Hepatocyte (in vitro differentiated cells): ENCODE results near the gene DIP2C. TPM values are rescaled to one million over a fixed set of nuclear protein-coding genes. Genes with fewer than 3 reads are reported as not detected.

ENCODE experiments used
- DNase-seq: peaks from one replicate; pipeline ENCODE4 v3.0.0-alpha.2; 2016; ENCODE audit warnings: low spot score
- H2AFZ ChIP-seq: fragments of 200-600 bp; sonication (generic); 2 replicates; pipeline ENCODE4 v1.6.0; 2016; ENCODE audit warnings: antibody characterized with exemption, mild to moderate bottlenecking
- H3K27ac ChIP-seq: fragments of 200-600 bp; sonication (generic); 2 replicates; pipeline ENCODE4 v1.5.1; 2016; ENCODE audit warnings: mild to moderate bottlenecking
- H3K27me3 ChIP-seq: fragments of 200-600 bp; sonication (generic); 2 replicates; pipeline ENCODE4 v1.6.1; 2016
- H3K36me3 ChIP-seq: fragments of 200-600 bp; sonication (generic); replicated peaks from 2 replicates; pipeline ENCODE4 v1.5.1; 2016; ENCODE audit warnings: low read depth; ENCODE audit not compliant: insufficient read depth
- H3K4me1 ChIP-seq: fragments of 200-600 bp; sonication (generic); 2 replicates; pipeline ENCODE4 v1.5.1; 2016; ENCODE audit warnings: mild to moderate bottlenecking, moderate library complexity; ENCODE audit not compliant: insufficient read depth
- H3K4me2 ChIP-seq: fragments of 200-600 bp; sonication (generic); 2 replicates; pipeline ENCODE4 v1.6.0; 2016
- H3K4me3 ChIP-seq: fragments of 200-600 bp; sonication (generic); 2 replicates; pipeline ENCODE4 v1.5.1; 2016; ENCODE audit warnings: mild to moderate bottlenecking
- H3K79me2 ChIP-seq: fragments of 200-600 bp; sonication (generic); 2 replicates; pipeline ENCODE4 v1.6.0; 2017; ENCODE audit warnings: mild to moderate bottlenecking
- H3K9me2 ChIP-seq: fragments of 200-600 bp; sonication (generic); replicated peaks from 2 replicates; pipeline ENCODE4 v1.6.0; 2017; ENCODE audit warnings: mild to moderate bottlenecking; ENCODE audit not compliant: insufficient read depth
- H3K9me3 ChIP-seq: fragments of 200-600 bp; sonication (generic); 2 replicates; pipeline ENCODE4 v1.5.1; 2016; ENCODE audit warnings: low read depth, mild to moderate bottlenecking
- H4K20me1 ChIP-seq: fragments of 200-600 bp; sonication (generic); 2 replicates; pipeline ENCODE4 v1.6.0; 2016; ENCODE audit warnings: mild to moderate bottlenecking; ENCODE audit not compliant: insufficient read depth, poor library complexity, severe bottlenecking
- EZH2 ChIP-seq: fragments of 200-600 bp; sonication (generic); IDR thresholded peaks from 2 replicates; pipeline ENCODE4 v1.6.1; 2016; ENCODE audit warnings: antibody characterized with exemption, mild to moderate bottlenecking, borderline replicate concordance
- EZH2phosphoT487 ChIP-seq: fragments of 200-600 bp; sonication (generic); IDR thresholded peaks from one replicate; pipeline ENCODE4 v1.6.1; 2018; ENCODE audit warnings: antibody characterized with exemption, mild to moderate bottlenecking, low read depth, moderate library complexity; ENCODE audit not compliant: unreplicated experiment, severe bottlenecking
- WGBS: methylation state at CpG from one replicate; pipeline ENCODE4 v1.1.6; 2016; ENCODE audit warnings: low lambda C conversion rate; ENCODE audit errors: missing lambda C conversion rate; 5-methylcytosine and 5-hydroxymethylcytosine counted together
- polyA plus RNA-seq: library from polyadenylated mRNA; unstranded; fragments of >200 nt; fragmentation: Nextera tagmentation; extraction: Ambion mirVana; gene quantifications from 2 replicates; pipeline ENCODE4 v1.2.1, GENCODE V29; 2016
- total RNA-seq: library from RNA; depleted of rRNA; stranded (reverse); fragments of >200 nt; gene quantifications from 2 replicates; pipeline ENCODE4 v1.2.3, GENCODE V29; 2014
- TF ChIP-seq, protein P1 (sequence below): fragments of 200-600 bp; sonication (generic); IDR thresholded peaks from 2 replicates; pipeline ENCODE4 v1.5.1; 2016; ENCODE audit warnings: antibody characterized with exemption, mild to moderate bottlenecking; ENCODE audit not compliant: poor library complexity

Gene DIP2C
- total and polyA plus RNA-seq, 2 experiments from 2014 or later, result 11.1 to 12.8 TPM

GRCh38 chr10:511849-512191 is 177.6 kb downstream of the DIP2C start:
- H3K4me2 ChIP-seq, result no peak overlapping the region
- no peak overlapping the region for H2AFZ ChIP-seq
- WGBS, result 67% methylated on average over 14 of the region's 14 CpGs
- no peaks in the 10 kb centered on the region for H3K36me3 ChIP-seq
- H3K4me3 ChIP-seq, result no peak overlapping the region
- H3K4me1 ChIP-seq, result peaks cover 9% of the 10 kb centered on the region
- peak overlapping the region; percentile 10 for H3K27ac ChIP-seq
- peaks cover 15% of the 10 kb centered on the region for H4K20me1 ChIP-seq
- H3K9me3 ChIP-seq, result no peaks in the 10 kb centered on the region
- no peaks in the 10 kb centered on the region for H3K9me2 ChIP-seq
- H3K27me3 ChIP-seq, result no peaks in the 10 kb centered on the region
- TF ChIP-seq EZH2phosphoT487, result no peak
- no peak for DNase-seq
- H3K79me2 ChIP-seq, result peaks cover 43% of the 10 kb centered on the region

- Histone ChIP-seq H3K9me3 (no peaks in the 10 kb centered on the region), H3K79me2 (peaks cover 49% of the 10 kb centered on the region), H2AFZ (no peak overlapping the region), H3K9me2 (no peaks in the 10 kb centered on the region), H3K27ac (peak overlapping the region; percentile 10), H3K4me1 (peaks cover 9% of the 10 kb centered on the region), H3K4me3 (no peak overlapping the region), H4K20me1 (peaks cover 15% of the 10 kb centered on the region), H3K4me2 (peak overlapping the region; percentile 9), H3K36me3 (no peaks in the 10 kb centered on the region), H3K27me3 (no peaks in the 10 kb centered on the region)
- 34% methylated on average over 21 of the region's 21 CpGs for WGBS
- peak; percentile 96 for DNase-seq
- TF ChIP-seq, protein P1, sequence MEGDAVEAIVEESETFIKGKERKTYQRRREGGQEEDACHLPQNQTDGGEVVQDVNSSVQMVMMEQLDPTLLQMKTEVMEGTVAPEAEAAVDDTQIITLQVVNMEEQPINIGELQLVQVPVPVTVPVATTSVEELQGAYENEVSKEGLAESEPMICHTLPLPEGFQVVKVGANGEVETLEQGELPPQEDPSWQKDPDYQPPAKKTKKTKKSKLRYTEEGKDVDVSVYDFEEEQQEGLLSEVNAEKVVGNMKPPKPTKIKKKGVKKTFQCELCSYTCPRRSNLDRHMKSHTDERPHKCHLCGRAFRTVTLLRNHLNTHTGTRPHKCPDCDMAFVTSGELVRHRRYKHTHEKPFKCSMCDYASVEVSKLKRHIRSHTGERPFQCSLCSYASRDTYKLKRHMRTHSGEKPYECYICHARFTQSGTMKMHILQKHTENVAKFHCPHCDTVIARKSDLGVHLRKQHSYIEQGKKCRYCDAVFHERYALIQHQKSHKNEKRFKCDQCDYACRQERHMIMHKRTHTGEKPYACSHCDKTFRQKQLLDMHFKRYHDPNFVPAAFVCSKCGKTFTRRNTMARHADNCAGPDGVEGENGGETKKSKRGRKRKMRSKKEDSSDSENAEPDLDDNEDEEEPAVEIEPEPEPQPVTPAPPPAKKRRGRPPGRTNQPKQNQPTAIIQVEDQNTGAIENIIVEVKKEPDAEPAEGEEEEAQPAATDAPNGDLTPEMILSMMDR, result peak; percentile 94
- TF ChIP-seq EZH2phosphoT487, result no peak
Measured at GRCh38 chr10:511101-511848, 178.2 kb downstream of the DIP2C start.

DNA sequence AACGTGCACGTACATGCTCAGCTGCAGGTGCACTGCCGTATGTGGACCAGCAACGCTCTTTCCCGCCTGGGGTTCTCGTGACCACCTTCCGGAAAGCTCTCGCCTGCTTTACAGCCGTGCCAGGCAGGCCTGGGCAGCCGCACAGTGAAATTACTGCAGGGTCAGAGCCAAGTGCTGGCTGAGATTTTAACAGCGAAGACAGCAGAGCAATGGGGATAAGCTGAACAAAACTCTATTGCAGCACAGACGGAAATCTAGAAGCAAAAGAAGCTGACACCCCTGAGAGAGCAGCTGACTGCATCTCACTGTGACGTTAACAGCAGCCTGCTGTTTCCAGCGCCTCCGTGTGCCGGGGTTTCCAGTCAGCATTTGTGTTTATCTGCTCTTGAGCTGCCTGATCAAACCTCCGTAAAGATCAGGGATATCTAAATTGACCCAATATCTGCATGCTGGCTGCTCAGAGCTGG is 179.0 kb downstream of the DIP2C start:
- Histone ChIP-seq H3K9me2 (no peaks in the 10 kb centered on the region), H3K4me2 (no peak overlapping the region), H3K9me3 (no peaks in the 10 kb centered on the region), H2AFZ (no peak overlapping the region), H3K27me3 (no peaks in the 10 kb centered on the region), H3K79me2 (peaks cover 51% of the 10 kb centered on the region), H3K36me3 (no peaks in the 10 kb centered on the region), H4K20me1 (peaks cover 18% of the 10 kb centered on the region), H3K4me3 (no peak overlapping the region), H3K27ac (no peak overlapping the region), H3K4me1 (peaks cover 9% of the 10 kb centered on the region)
- WGBS, result 87% methylated on average over 17 of the region's 17 CpGs
- TF ChIP-seq EZH2phosphoT487, result no peak
- TF ChIP-seq EZH2, result no peak
- TF ChIP-seq, protein P1, result no peak
- no peak for DNase-seq

DNA sequence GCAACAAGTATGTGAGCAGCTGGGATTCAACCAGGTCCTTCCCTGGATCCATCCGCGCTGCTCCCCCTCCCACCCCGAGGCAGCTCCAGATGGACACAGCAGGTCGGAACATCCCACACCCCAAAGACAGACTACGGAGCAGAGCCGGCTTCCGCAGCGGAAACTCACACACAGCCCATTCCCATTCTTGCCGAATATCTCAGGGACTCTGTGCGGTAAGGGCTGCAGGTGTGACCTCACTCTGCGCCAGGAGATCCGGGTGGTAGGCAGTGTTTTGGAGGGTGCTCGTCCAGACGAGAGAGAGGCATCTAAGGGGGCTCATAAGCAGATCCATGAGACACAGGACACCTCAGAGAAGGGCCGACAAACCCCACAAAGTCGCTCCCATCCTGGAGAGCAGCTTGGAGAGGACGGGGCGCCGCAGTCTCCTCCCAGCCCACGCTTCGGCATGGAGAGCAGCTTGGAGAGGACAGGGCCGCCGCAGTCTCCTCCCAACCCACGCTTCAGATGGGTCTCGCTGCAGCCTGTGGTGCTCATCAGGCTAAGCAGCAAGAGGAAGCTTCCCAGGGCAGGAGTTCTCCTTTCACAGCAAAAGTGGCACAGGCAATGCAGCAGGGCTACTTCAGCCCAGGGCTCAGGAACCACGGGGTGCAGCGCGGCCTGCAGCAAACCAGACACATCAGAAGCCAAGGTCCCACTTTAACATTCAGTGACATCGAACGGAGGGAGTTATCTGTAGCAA is 179.9 kb downstream of the DIP2C start:
- no peaks in the 10 kb centered on the region for H3K36me3 ChIP-seq
- H3K4me2 ChIP-seq, result no peak overlapping the region
- H3K9me3 ChIP-seq, result no peaks in the 10 kb centered on the region
- peaks cover 20% of the 10 kb centered on the region for H4K20me1 ChIP-seq
- TF ChIP-seq EZH2 (no peak), EZH2phosphoT487 (no peak)
- TF ChIP-seq, protein P1, result no peak
- 97% methylated on average over 30 of the region's 30 CpGs for WGBS
- H3K4me3 ChIP-seq, result no peak overlapping the region
- peaks cover 9% of the 10 kb centered on the region for H3K4me1 ChIP-seq
- no peaks in the 10 kb centered on the region for H3K9me2 ChIP-seq
- H3K27ac ChIP-seq, result no peak overlapping the region
- peaks cover 51% of the 10 kb centered on the region for H3K79me2 ChIP-seq
- no peak overlapping the region for H2AFZ ChIP-seq
- no peak for DNase-seq
- H3K27me3 ChIP-seq, result no peaks in the 10 kb centered on the region
